Fibroblast of pulmonary artery (primary cell): ENCODE results near the gene SOX11.
A peak's percentile ranks its signal among the peaks of the same experiment; 100 is the strongest.
"Not testable (repeated sequence)": the region's sequence is repeated elsewhere in the genome, so short reads cannot be mapped to it uniquely, and the experiment has no call there.

Source experiments
- DNase-seq: peaks from one replicate; pipeline ENCODE4 v3.0.0-alpha.2; 2010; ENCODE audit warnings: low read depth
- H3K4me3 ChIP-seq: replicated peaks from 2 replicates; pipeline ENCODE4 v1.5.1; 2011; ENCODE audit warnings: low read depth, mild to moderate bottlenecking, control low read depth, low read length, moderate library complexity
- CTCF ChIP-seq: IDR thresholded peaks from 2 replicates; pipeline ENCODE4 v1.5.1; 2011; ENCODE audit warnings: mild to moderate bottlenecking, control low read depth, low read length, inconsistent platforms; ENCODE audit errors: missing control alignments

The SOX11 gene

GRCh38 chr2:5691985-5692529 is at the start of gene SOX11:
Gene SOX11 (plus strand): TSS chr2:5692384. CDS start chr2:5692722, 338 bp downstream.
- peak within 1 kb of the TSS; percentile 36 for H3K4me3 ChIP-seq
- DNase-seq, result peak; percentile 56
- no peak for TF ChIP-seq CTCF

GRCh38 chr2:5652734-5653133 is 39.5 kb upstream of the SOX11 start:
- not testable (repeated sequence) for H3K4me3 ChIP-seq, DNase-seq

- not testable (repeated sequence) for DNase-seq
Measured at GRCh38 chr2:5653756-5654155, 38.4 kb upstream of the SOX11 start.

GRCh38 chr2:5657231-5657630 is 35.0 kb upstream of the SOX11 start:
- DNase-seq, result no peak
- no peak overlapping the region for H3K4me3 ChIP-seq
- TF ChIP-seq CTCF, result no peak

More at GRCh38 chr2:5653756-5654155, 38.4 kb upstream of the SOX11 start:
- H3K4me3 ChIP-seq, result not testable (repeated sequence)

- no peak overlapping the region for H3K4me3 ChIP-seq
- DNase-seq, result no peak
- TF ChIP-seq CTCF, result no peak
Measured at GRCh38 chr2:5660591-5660990, 31.6 kb upstream of the SOX11 start.

- DNase-seq, result no peak
- no peak overlapping the region for H3K4me3 ChIP-seq
- TF ChIP-seq CTCF, result no peak
Measured at GRCh38 chr2:5661362-5661761, 30.8 kb upstream of the SOX11 start.

- no peak overlapping the region for H3K4me3 ChIP-seq
- no peak for TF ChIP-seq CTCF
- no peak for DNase-seq
Measured at GRCh38 chr2:5664278-5664681, 27.9 kb upstream of the SOX11 start.

- no peak for DNase-seq
- no peak overlapping the region for H3K4me3 ChIP-seq
- no peak for TF ChIP-seq CTCF
Measured at GRCh38 chr2:5665066-5665465, 27.1 kb upstream of the SOX11 start.
